Right lobe of liver (tissue), 6 donors: ENCODE measurements around the gene HSD3B2. TPM values are rescaled to one million over a fixed set of nuclear protein-coding genes. Genes with fewer than 3 reads are reported as not detected.
A peak's percentile ranks its signal among the peaks of the same experiment; 100 is the strongest.

Experiments
- ATAC-seq, 4 donors: fragments of 200-7000 bp; cut with Tn5 transposase; one replicate each; pipeline ENCODE4 v1.9.1; 2020; ENCODE audit warnings: mild to moderate bottlenecking in 4 of 4, moderate library complexity in 4 of 4
- DNase-seq, 3 donors: peaks; one replicate each; pipeline ENCODE4 v3.0.0-alpha.2; 2020
- H3K27ac ChIP-seq, 3 donors: fragments of 200-600 bp; one replicate each; pipeline ENCODE4 v1.8.0; 2022
- H3K27me3 ChIP-seq, 2 donors: fragments of 200-600 bp; one replicate each; pipeline ENCODE4 v1.8.0; 2022
- H3K36me3 ChIP-seq, 4 donors: fragments of 200-600 bp; sonication (generic) in 1 of 4; one replicate each; pipeline versions ENCODE4 v1.5.1 to v1.8.0; 2017 to 2022; ENCODE audit warnings: control low read depth in 1 of 4
- H3K4me1 ChIP-seq, 4 donors: fragments of 200-600 bp; sonication (generic) in 1 of 4; one replicate each; pipeline versions ENCODE4 v1.5.1 to v1.8.0; 2017 to 2022; ENCODE audit warnings: control low read depth in 1 of 4
- H3K4me3 ChIP-seq, 3 donors: fragments of 200-600 bp; one replicate each; pipeline ENCODE4 v1.8.0; 2022
- H3K9me3 ChIP-seq, 4 donors: fragments of 200-600 bp; sonication (generic) in 1 of 4; one replicate each; pipeline versions ENCODE4 v1.5.1 to v1.8.0; 2017 to 2022; ENCODE audit warnings: control low read depth in 1 of 4
- POLR2A ChIP-seq: fragments of 450-650 bp; IDR thresholded peaks from one replicate; pipeline ENCODE4 v1.6.1; 2017; ENCODE audit warnings: antibody characterized with exemption, mild to moderate bottlenecking
- WGBS: methylation state at CpG from one replicate; pipeline ENCODE4 v1.1.6; 2018; ENCODE audit warnings: low coverage, low lambda C conversion rate; ENCODE audit not compliant: insufficient coverage; ENCODE audit errors: missing lambda C conversion rate; 5-methylcytosine and 5-hydroxymethylcytosine counted together
- intact Hi-C, 2 donors: fragments of 100-400 bp; cut with DNase I; formaldehyde crosslinking; loops; one replicate each; pipeline versions ENCODE4 v1.11.2 to v1.14.1; 2022
- total RNA-seq, 6 experiments: library from RNA; depleted of rRNA in 2 of 6; stranded (reverse); fragments of >200 nt in 2 of 6; fragmentation: NEBNext Ultra II Directional in 3 of 6; extraction: Animal tissue kit (Norgen Biotek cat#: 25700) in 3 of 6; gene quantifications; one replicate each; pipeline versions ENCODE4 v1.1.0 to v1.2.4, GENCODE V29; 2016 to 2023
- TF ChIP-seq, protein P1 (sequence below), 4 donors: fragments of 200-600 bp in 3 of 4; fragments of 450-650 bp in 1 of 4; IDR thresholded peaks; one replicate each; pipeline versions ENCODE4 v1.5.1 to v1.8.0; 2016 to 2022; ENCODE audit warnings: antibody characterized with exemption in 4 of 4, mild to moderate bottlenecking in 2 of 4
- donor health status: DM: no; HTN: yes; CAD: no.
- donor health status: DM: no; HTN: no; CAD: no.
- donor health status: DM: no; HTN: no; CAD: no.
- donor health status: DM: no; HTN: yes; CAD: no.
- donor health status: DM: no; HTN: yes; CAD: no.

The HSD3B2 gene
- total RNA-seq, 6 experiments from 2014 or later: 0.49 TPM; not detected in 5

DNA sequence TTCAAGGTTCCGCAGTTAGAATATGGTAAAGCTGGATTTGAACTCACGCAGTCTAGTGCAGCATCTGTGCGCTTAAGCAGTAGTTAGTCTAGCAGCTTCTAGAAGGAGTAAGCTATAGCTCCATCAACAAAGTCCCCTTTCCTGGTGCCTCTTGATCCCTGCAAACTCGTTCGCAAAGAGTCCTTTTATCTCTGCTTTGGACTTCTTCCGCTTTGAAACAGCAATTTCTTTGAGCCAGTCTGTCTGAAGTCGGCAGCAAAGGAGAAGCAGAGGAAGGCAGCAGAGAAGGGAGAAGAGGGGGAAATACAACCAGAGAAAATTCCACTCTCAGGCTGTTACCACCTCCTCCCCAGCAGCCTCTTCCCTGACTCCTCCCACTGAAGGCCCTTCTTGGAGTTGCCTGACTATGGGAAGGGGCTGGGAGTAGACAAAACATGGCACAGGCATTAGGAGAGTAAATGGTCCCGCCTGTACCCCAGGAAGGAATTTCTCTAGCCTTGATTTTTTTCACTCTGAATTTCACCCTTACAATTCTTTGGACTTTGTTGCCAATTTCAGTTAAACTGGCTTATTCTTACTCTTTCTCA is 25.9 kb downstream of the HSD3B2 start:
- intact Hi-C loops: no loop called here
- H3K9me3 ChIP-seq: no peaks in the 10 kb centered on the region
- peaks cover 0 to 9% (median 4%) of the 10 kb centered on the region in 4 donors for H3K4me1 ChIP-seq
- DNase-seq (no peak), ATAC-seq (no peak)
- no peaks in the 10 kb centered on the region for H3K36me3 ChIP-seq
- 77% methylated on average over 7 of the region's 8 CpGs for WGBS
- H3K4me3 ChIP-seq: no peak overlapping the region
- H3K27me3 ChIP-seq: no peaks in the 10 kb centered on the region
- no peak overlapping the region for H3K27ac ChIP-seq
- TF ChIP-seq, protein P1, sequence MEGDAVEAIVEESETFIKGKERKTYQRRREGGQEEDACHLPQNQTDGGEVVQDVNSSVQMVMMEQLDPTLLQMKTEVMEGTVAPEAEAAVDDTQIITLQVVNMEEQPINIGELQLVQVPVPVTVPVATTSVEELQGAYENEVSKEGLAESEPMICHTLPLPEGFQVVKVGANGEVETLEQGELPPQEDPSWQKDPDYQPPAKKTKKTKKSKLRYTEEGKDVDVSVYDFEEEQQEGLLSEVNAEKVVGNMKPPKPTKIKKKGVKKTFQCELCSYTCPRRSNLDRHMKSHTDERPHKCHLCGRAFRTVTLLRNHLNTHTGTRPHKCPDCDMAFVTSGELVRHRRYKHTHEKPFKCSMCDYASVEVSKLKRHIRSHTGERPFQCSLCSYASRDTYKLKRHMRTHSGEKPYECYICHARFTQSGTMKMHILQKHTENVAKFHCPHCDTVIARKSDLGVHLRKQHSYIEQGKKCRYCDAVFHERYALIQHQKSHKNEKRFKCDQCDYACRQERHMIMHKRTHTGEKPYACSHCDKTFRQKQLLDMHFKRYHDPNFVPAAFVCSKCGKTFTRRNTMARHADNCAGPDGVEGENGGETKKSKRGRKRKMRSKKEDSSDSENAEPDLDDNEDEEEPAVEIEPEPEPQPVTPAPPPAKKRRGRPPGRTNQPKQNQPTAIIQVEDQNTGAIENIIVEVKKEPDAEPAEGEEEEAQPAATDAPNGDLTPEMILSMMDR (IDR thresholded peaks at IDR 0.05): no peak
- TF ChIP-seq POLR2A: no peak

DNA sequence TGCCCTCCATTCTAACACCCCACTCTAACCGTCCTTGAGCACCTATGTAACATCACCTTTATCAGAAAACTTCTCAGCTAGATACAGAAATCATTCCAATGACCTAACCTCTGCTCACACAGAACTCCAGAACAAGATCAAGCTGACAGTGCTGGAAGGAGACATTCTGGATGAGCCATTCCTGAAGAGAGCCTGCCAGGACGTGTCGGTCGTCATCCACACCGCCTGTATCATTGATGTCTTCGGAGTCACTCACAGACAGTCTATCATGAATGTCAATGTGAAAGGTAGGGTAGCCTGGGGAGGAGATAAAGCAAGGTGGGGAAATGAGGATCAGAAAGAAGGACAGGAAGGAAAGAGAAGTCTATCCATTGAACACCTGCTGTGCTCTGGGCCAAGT is 27.8 kb downstream of the HSD3B2 start:
- no peak for ATAC-seq
- Histone ChIP-seq H3K4me3 (no peak overlapping the region), H3K27ac (no peak overlapping the region), H3K9me3 (no peaks in the 10 kb centered on the region), H3K4me1 (peaks cover 0 to 20% (median 8%) of the 10 kb centered on the region in 4 donors), H3K36me3 (no peaks in the 10 kb centered on the region), H3K27me3 (no peaks in the 10 kb centered on the region)
- DNase-seq: no peak
- intact Hi-C loops: no loop called here
- WGBS: 81% methylated on average over 6 of the region's 6 CpGs
- TF ChIP-seq POLR2A: no peak
- TF ChIP-seq, protein P1 (IDR thresholded peaks at IDR 0.05): no peak

DNA sequence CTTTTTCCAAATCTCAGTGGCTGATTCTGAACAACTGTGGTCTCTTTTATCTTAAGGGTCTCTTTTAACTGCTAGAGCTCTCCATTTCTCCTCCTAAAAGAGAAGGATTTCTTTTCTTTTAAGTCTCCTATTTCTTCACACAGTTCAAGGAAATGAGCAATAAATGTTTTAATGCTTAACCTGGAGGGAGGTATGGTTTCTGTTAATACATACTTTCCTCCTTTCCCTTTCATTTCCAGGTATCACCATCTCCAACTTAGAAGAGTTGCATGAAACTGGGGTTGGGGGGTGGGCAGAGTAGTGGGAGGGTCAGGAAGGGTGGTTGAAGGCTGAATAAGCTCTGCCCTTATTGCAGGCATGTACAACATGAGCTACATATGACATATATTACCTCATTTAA is 31.4 kb downstream of the HSD3B2 start:
- Histone ChIP-seq H3K27me3 (no peaks in the 10 kb centered on the region), H3K27ac (no peak overlapping the region), H3K9me3 (no peaks in the 10 kb centered on the region), H3K36me3 (no peaks in the 10 kb centered on the region), H3K4me3 (no peak overlapping the region), H3K4me1 (peaks cover 0 to 17% (median 6%) of the 10 kb centered on the region in 4 donors)
- DNase-seq: no peak
- TF ChIP-seq POLR2A: no peak
- TF ChIP-seq, protein P1 (IDR thresholded peaks at IDR 0.05): no peak
- ATAC-seq: no peak
- intact Hi-C loops: no loop called here

DNA sequence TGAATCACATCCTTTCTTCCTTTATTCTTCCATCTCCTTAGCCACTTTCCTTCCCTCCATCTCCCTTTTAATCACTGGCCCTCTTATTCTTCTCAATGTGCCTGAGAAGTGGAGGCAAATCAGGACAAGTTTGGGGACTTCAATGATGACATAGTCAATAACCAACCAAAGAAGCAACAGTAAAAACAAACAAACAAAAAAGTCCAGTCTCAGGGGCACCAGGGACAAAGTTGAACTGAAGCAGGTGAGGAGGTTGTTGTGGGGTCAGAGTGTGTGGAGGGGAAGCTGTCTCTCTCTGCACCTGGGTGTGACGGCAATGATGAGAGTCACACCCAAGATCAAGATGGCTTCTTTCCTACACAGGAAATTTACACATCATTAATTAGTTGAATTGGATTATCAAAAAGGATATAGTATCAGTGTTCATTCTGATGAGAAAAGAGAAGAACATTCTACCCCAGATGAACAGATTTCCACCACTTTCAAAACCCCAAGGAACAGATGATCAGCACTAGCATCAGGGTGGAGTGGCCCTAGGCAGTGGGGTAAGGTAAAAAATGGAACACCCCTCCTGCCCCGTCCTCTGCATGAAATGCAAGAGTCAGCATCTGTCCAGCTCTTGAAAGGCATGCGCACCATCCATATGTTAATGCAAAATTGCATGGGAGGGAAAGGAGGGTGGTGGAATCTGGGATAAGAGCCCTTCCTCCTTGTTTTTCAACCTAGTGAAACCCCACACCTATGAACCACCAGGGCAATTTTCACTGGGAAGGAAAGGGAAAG is 32.6 kb downstream of the HSD3B2 start:
- peak overlapping the region in 1 of 3 donors; percentile 42 for H3K27ac ChIP-seq
- no peaks in the 10 kb centered on the region for H3K27me3 ChIP-seq
- WGBS: 9% methylated on average over 1 of the region's 3 CpGs
- intact Hi-C loops: no loop called here
- no peak for DNase-seq
- no peak overlapping the region for H3K4me3 ChIP-seq
- no peaks in the 10 kb centered on the region for H3K9me3 ChIP-seq
- TF ChIP-seq, protein P1 (IDR thresholded peaks at IDR 0.05): no peak
- TF ChIP-seq POLR2A: no peak
- H3K4me1 ChIP-seq: peaks cover 0 to 27% (median 10%) of the 10 kb centered on the region in 4 donors
- no peaks in the 10 kb centered on the region for H3K36me3 ChIP-seq
- peak; percentile 54 to 76 (median 66) for ATAC-seq
